Stimulated activated naive CD4-positive, alpha-beta T cell (primary cell): ENCODE measurements around the gene CDKAL1.

Source experiments
- DNase-seq, 6 experiments: peaks; one replicate each; lab custom pipeline; 2025; lab: John Stamatoyannopoulos, UW

Gene CDKAL1

DNA sequence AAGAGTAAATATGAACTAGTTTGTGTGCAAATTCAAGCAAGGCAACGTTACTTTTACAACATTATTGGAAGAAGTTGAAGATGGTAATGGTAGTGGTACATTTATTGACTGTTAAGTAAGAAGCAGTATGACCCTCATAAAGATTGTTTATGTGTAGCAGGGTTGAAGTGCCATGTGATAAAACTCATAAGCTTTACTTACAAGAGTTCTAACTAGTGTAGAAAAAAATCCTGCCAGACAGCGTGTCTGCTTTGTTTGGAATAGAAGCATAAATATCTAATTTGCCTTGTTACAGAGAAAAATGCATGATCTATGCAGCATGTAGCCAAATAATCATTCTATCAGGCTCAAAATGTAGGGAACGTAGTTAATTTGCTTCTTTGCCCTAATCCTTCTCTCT, 608.5 kb downstream of the CDKAL1 start:
- DNase-seq: no peak

DNA sequence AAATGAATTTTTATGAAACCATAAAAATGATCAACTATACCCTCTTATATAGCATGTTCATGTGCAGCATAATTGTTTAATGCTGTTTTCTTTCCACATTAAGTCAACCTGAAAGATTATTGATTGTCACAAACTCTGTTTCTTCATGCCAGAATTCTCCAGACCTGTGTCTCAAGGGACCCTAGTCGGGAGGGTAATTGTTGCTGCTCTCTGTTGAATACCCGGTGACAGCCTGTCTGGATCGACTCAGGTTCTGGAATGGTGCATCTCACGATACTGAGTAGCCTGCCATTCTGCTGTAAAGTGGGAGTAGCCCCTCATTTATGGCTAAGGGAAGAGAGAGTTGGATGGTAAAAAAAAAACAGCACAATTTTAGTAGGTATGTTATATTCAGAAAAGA, 609.4 kb downstream of the CDKAL1 start:
- no peak for DNase-seq

DNA sequence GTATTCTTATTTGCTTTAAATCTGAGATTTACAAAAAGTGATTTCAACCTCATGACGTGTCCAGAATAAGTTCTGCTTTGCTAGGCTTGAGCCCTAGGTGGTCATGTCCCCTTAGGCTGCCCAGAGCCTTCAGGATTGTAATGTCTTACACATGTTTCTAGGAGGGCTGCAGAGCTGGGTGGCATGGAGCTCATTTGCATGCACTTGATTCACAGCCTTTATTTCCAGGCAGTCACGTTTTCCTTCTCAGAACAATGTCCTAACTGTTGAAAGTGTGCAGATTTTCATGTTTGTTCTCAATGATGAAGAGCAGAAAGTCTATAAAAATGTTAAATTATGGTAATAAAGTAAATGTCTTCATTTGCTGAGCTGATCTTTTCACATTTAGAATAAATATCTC, 610.7 kb downstream of the CDKAL1 start:
- DNase-seq: no peak

DNA sequence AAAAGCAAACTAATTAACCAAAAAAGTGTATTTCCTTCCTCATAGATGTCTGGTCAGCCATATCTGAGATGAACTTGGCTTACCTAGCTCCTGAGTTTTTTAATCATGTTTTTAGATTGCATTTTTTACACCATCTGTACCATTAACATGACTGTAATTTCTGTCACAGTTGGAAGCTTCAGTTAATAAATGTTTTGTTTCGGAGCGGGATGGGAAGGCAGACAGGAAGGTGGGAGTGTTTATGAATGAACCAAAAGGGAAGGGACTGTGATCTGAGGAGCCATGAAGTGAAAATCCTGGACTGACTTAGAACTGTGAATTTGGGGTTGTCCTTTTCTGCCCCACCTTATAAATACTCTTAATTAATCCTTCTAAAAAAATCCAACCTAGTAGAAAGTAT, 613.7 kb downstream of the CDKAL1 start:
- DNase-seq: no peak

DNA sequence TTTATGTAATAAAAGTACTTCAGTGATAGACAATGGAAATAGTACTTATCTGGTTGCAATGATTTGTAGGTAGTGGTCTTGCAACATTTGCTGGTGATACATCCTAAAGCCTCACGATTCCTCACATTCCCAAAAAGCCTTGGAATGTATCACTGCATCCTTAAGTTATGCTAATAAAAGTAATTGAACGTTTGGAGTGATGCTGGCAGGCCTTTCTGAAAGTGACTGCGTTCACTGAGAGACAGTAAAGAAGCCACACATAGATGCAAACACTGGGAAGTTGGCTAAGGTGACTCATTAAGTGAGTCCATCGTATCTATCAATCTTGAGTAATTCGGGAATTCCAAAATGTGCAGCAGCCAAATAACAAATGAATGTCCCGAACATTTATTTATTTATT, 615.2 kb downstream of the CDKAL1 start:
- no peak for DNase-seq

DNA sequence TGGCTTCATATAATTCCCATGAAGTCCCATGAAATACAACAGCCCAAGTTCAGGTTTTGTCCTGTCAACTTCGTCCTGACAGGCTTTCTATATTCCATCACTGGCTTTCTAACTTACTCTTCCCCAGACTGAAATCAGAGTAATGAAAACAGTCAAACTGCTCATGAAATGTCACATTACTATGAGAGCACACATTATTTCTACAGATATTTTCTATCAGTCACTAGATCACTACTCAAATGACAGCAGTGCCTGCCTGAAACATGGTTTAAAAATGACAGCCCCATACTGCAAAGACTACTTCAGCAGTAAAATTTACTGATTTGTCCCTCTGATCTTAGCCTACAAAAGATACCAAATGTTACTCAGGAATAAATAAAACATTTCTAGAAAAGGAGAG, 616.4 kb downstream of the CDKAL1 start:
- no peak for DNase-seq

DNA sequence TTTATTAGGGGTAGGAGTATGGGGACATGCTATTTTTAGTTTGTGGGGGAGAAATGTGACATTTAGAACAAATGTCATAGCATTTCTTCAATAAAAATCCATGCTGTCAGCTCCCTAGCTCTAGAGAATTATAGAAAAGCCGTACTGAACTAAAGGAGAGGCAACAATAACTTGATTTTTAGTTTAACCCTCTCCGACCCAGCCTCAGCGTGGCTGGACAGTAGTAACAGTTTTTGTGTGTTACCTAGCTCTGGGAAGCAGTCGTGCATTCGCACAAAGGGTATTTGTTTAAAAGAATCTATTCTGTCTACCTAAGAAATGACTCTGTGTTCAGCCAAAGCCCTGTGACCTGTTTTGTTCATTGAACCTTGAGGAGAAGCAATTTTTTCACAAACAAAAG, 616.9 kb downstream of the CDKAL1 start:
- no peak for DNase-seq

DNA sequence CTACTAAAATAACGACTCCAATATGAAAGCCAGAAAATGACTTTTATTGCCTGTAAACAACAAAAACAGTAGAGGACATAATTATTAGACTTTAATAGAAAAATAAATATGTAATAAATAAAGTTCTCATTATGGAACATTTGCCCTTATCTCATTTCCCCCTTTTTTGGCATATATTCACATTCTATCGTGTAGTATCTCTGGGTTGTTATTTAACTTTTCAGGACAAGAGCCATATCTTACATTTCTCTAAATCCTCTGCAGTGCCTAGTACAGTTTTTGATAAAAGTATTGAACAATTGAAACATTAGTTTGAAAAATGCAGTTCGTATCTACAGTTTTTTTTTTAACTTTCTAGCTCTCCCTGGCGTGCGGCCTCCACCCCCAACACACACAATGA, 617.3 kb downstream of the CDKAL1 start:
- DNase-seq: no peak

DNA sequence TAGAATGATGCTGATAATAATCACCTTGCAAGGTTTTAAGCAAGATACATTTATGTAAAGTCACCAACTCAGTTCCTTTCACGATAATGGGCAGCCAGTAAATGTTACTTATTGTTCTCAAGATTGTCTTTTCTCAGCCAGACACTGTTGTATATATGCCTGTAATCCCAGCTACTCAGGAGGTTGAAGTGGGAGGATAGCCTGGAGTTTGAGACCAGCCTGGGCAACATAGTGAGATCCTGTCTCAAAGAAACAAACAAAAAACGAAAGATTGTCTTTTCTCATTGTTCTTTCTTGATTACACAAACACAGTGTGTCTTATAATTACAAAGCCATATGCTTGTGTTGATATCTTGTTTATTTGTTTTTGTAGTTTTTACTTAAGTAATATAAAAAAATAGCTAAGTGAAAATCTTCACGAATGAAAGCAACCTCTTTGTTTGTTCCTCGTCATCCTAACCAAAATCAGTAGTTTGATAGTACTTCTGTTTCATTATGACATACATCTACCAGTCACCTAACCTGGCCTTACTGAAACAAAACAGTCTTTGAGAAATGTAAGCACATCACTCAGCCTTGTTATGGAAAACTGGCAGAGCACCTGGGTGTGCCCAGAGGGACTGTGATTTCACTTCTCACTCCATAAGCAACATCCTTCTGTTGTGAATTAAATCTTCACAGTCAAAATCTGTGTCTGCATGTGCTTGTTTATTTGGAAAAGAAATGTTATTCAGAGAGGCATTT, 623.1 kb downstream of the CDKAL1 start:
- no peak for DNase-seq

DNA sequence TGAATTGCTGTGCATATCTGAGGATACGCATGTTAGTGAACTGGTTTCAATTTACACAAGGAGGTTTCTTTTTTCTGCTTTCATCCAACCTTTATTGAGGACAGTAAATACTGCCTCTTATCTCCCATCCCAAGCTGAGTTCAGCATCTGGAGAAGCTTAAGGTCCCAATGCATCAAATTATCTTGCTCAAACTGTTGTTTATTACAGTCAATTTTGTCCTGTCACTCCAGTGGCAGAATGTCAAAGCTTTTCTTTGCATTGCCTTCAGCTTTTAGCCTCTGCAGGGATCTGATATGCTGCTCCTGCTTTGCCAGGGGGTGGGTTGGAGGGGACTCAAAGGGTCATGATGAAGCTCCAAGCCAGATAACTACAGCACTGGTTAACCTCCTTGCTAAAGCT, 623.9 kb downstream of the CDKAL1 start:
- DNase-seq: no peak

DNA sequence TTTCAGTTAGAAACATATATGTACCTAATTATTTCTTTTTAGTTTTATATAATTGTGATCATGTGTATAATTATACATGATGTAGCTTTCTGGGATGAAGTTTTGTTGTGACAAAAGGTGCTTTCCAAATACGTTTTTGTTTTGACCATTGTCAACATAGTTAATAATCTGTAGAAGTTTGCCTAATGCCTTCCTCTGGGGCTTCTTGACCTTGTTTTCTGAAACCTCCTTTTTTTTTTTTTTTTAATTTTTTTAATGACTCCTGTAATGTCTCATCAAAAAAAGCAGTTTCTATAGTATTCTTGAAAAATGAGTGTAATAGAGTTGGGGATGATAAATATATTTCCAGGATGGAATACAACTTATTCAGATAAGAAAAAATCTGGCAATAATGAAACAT, 624.6 kb downstream of the CDKAL1 start:
- no peak for DNase-seq

DNA sequence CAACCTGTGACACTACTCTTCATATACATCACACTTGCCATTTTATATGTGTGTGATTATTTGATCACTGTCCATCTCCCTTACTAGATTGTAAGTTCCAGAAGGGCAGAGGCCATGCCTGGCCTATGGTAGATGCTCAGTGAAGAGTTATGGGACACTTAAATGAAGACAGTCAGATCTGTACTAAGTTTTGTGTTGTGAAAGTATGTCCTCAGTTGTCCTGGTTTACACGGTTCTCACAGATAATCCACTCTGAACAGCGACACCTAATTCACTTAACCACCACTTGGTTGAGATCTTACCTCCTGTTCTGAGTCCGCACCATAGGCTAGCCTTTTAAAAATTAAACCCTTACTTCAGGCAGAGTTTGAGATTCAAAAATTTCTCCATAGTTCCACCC, 625.2 kb downstream of the CDKAL1 start:
- no peak for DNase-seq

DNA sequence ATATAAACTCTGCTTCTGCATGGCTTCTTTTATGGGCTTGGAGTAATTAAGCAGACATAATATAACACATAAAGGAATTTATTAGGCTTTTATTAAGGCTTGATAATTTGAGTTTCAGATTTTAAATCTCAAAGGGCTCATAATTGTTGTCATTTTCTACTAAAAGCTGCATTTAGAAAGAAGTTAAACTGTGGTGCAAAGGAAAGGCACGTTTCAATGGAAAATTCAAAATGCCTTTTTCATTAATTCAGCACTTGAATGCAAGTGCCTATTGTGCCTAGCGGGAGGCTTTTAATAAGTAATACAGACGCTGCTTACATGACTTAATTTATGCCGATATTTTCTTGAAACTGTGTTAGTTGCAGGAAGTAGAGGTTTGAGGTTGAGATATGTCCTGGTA, 627.5 kb downstream of the CDKAL1 start:
- DNase-seq: no peak

DNA sequence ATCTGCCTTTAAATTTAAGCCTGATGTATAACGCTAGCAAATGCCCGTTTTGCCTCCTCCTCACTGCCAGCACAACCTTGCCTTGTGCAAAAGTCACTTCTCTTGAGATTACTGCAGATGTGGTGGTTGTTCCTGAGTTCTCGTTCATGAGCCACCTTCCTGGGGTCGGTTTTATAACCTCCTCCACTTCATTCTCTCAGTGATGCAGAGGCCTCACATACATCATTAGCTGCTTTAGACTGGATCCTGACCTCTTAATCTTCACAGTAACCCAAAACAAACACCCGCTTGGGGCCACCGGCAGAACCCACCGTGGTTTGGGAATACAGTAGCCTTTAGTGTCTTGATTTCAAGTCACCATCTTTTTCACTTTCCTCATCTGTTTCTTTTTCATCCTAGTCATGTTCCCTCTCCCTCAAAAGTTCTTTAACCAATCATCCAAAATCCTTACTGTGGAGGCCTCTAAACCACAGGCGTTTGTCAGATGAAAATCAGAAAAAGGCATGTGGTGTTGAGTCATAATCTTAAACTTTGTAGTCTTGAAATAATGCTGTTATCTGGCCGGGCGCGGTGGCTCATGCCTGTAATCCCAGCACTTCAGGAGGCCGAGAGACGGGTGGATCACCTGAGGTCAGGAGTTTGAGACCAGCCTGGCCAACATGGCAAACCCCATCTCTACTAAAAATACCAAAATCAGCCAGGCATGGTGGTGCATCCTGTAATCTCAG, 629.0 kb downstream of the CDKAL1 start:
- no peak for DNase-seq

DNA sequence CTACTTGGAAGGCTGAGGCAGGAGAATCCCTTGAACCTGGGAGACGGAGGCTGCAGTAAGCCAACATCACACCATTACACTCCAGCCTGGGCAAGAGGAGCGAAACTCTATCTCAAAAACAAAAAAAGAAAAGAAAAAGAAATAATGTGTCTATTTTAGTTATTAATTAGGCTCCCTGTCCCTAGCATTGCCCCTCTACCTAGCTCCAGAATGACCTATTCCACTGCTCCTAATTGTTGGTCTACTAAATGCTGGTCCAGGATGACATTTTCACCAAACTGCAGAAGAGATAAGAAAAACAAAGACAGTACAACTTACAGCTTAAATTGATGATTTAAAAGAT, 629.6 kb downstream of the CDKAL1 start:
- no peak for DNase-seq

DNA sequence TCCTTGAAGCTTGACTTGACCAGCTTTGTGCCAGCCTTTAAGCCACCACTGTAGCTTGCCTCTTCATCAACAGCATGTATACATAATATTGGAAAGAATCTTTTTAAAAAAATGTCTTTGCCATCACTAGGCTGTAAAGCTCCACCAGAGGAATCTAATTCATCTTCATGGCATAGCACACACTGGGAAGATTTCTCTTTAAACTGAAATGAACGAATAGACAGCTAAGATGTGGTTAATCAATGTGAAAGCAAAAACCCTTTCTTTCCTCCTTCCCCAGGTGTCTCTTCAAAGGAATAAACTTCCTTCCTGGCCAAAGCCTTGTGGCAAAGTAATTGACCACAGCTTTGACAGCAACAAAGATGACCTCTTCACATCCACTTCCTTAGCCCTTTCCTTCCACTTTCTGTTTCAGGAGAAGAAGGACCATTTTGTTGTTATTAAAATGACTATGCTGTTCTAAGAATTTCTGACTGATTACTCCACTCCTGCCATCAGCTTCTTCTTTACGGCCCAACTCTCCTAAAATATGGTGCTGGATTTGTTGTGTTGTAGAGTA, 630.6 kb downstream of the CDKAL1 start:
- no peak for DNase-seq

DNA sequence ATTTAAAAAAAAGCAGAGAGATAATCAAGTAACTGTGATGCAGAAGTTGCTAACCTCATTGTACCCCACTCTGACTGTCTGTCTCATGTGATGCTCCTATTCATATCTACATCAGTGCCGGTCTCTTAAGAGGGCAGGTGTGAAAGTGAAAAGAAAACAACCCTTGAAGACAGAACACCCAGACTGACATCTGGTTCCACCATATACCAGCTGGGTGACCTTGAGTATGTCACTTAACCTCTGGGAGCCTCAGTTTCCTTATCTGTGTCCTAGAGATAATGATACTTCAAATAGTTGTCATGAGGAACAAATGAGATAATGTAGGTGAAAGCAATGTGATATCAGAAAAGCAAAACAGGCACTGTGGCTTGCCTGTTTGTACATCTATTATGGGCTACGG, 632.5 kb downstream of the CDKAL1 start:
- DNase-seq: no peak

DNA sequence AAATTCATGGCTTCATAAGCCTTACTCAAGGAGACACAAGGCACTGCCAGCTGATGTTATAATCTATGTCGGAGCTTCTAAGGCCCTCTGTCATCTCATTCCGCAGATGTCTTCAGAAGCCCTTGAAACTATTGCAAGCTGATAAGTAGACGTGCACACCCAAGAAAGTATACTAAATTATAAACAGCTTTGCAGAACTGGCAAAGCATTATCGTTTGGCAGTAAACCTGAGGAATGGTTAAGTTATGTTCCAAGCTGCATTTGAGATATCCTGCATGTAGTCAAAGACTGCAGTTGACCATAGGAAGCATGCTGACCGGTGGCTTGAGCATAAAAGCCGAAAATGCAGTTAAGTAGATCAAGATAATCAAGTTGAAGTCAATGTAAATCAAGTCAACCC, 633.5 kb downstream of the CDKAL1 start:
- DNase-seq: no peak

DNA sequence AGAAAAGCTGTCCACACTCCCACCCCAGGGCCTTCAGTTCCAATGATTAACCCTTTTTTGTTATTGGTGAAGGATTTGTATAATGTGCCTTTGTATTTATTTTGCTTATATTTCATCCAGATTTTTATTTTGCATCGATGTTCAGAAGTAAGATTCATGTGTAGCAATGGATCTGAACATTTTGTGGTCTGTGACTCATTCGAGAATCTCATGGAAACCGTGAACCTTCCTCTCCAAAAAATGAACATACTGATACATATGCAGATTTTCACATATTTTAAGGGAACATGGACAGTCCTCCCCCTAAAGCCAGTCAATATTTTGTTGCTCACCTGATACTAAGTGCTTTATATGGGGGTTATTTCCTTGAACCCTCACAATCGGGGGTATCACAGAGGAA, 637.5 kb downstream of the CDKAL1 start:
- no peak for DNase-seq

DNA sequence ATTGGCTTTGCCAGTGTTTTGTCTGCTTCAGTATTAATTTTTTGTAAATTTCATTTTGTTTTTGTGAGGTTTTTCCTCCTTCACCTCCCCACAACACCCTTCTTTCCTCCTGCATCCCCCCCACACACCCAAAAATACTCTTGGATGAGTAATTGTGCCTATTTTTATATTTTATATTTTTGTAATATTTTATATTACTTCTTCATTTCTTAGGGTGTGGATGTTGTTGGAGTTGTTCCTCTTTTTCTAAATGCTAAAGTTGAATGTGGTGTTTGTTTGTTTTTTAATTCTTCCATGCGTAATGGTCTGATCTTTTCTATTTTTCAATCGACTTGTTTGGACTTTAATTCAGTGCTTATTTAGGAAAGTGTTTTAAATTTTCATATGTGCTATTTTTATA, 638.8 kb downstream of the CDKAL1 start:
- DNase-seq: no peak

DNA sequence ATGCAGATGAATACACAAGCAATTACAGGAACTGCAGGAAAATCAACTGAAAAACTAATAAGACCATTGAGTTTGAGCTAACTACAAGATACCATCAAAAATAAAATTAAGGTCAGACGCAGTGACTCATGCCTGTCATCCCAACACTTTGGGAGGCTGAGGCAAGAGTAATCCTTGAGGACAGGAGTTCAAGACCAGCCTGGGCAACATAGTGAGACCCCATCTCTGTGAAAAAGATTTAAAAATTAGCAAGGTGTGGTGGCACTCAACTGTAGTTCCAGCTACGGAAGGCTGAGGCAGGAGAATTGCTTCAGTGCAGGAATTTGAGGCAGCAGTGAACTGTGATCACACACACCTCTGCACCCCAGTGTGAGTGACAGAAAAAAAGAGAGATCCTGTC, 639.4 kb downstream of the CDKAL1 start:
- no peak for DNase-seq

DNA sequence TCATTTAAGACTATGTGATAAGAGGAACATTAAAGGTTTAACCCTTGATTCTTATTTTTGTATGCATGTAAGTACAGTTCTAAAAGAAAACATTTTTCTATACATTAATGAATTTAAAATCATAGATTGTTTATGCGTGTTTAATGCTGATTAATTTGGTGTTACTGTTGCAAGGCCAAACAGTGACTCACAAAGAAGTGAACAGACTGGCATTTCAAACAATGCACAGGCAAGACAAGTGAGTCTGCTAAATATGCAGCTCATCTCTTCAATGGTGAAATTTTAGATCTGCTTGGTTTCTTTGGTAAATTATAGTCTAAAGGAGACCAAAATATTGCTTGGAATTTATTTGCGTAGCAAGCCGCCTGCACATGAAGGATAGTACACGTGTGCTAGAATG, 641.9 kb downstream of the CDKAL1 start:
- DNase-seq: no peak

DNA sequence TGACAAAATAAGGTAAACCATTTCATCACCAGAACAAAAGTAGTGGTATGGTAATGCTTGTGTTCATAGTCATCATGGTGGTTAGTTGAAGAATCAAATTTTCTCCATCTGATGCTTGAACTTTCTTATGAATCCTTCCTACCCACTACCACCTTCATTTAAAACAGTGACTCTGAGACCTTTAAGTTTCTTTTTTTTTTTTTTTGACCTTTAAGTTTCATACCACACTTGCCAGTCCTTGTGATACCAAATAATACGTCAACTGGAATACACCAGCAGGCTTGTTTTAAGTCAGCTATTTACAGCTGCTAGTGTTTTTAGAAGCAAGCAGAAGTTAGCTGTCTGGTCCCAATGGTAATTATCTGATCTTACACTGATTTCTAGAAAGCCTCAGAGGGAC, 645.9 kb downstream of the CDKAL1 start:
- DNase-seq: no peak
